ENCODE results near the gene MFAP4.

DNA sequence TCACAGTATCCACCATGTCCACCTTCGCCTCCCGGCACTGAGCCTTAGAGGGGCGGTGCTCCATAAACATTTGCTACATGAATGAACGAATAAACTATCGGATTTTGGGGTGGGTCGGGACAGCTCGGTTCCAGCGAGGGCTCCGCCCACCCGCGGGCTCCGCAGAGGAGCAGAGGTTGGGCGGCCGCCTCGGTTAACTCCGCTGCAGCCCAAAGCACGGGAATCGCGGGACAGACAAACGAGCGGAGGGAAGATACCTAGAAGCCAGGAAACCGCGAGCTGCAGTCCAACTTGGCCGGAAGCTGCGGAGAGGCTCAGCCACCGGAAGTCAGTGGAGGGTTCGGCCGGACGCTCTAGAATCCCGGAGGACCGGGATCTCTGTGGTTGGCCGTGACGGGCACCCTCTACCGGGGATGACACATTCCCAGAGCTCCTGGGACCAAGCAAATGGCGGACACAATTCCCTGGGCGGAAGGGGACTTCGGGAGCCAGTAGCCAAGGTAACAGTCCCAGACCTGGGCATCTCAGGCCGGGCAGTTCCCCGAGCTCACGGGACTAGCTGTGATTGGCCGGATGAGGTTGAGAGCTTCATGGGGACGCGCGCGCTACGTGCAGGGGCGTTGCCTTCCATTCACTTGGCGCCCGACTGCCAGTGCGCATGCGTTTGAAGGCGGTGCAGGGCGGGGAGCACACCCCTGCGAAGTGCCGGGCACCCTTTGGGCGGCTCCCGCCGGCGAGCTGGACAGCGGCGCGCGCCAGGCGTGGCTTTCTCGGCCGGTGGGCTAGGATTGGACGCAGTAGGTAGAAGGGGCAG, 9.2 kb downstream of the MFAP4 start:
- TF ChIP-seq, protein P1, sequence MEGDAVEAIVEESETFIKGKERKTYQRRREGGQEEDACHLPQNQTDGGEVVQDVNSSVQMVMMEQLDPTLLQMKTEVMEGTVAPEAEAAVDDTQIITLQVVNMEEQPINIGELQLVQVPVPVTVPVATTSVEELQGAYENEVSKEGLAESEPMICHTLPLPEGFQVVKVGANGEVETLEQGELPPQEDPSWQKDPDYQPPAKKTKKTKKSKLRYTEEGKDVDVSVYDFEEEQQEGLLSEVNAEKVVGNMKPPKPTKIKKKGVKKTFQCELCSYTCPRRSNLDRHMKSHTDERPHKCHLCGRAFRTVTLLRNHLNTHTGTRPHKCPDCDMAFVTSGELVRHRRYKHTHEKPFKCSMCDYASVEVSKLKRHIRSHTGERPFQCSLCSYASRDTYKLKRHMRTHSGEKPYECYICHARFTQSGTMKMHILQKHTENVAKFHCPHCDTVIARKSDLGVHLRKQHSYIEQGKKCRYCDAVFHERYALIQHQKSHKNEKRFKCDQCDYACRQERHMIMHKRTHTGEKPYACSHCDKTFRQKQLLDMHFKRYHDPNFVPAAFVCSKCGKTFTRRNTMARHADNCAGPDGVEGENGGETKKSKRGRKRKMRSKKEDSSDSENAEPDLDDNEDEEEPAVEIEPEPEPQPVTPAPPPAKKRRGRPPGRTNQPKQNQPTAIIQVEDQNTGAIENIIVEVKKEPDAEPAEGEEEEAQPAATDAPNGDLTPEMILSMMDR (conservative IDR thresholded peaks at IDR 0.05; ENCODE audit: low read length): no peak
- TF ChIP-seq EZH2phosphoT487 (IDR thresholded peaks at IDR 0.05; ENCODE audit: borderline replicate concordance): no peak

Data from Loucy (cell line).